Memory B cell (primary cell): ENCODE measurements around the gene PPP5C.

ENCODE experiments used
- ATAC-seq: fragments of 150-1000 bp; cut with Tn5 transposase; 2 replicates; pipeline ENCODE4 v1.10.0; 2021; ENCODE audit warnings: low read depth, mild to moderate bottlenecking, moderate library complexity
- DNase-seq, 2 donors: peaks; one replicate each; pipeline ENCODE4 v3.0.0; 2022; ENCODE audit warnings: low spot score in 2 of 2
- H3K27ac Mint-ChIP-seq: one replicate; pipeline ENCODE4 v1.8.0; 2022; ENCODE audit warnings: mild to moderate bottlenecking, moderate library complexity, mixed read lengths
- H3K27me3 Mint-ChIP-seq: one replicate; pipeline ENCODE4 v1.8.0; 2022; ENCODE audit warnings: mixed read lengths
- H3K36me3 Mint-ChIP-seq: one replicate; pipeline ENCODE4 v1.8.0; 2022; ENCODE audit warnings: mild to moderate bottlenecking, mixed read lengths
- H3K4me1 Mint-ChIP-seq: one replicate; pipeline ENCODE4 v1.8.0; 2022; ENCODE audit warnings: mixed read lengths
- H3K4me3 Mint-ChIP-seq: one replicate; pipeline ENCODE4 v1.8.0; 2022; ENCODE audit warnings: mild to moderate bottlenecking, moderate library complexity, mixed read lengths
- H3K9me3 Mint-ChIP-seq: one replicate; pipeline ENCODE4 v1.8.0; 2022; ENCODE audit warnings: mixed read lengths

Gene PPP5C

GRCh38 chr19:46378268-46378667 is 31.4 kb downstream of the PPP5C start:
- no peak overlapping the region for H3K27ac Mint-ChIP-seq
- ATAC-seq (no peak), DNase-seq (no peak)
- H3K36me3 Mint-ChIP-seq: peaks cover 46% of the 10 kb centered on the region
- H3K9me3 Mint-ChIP-seq: no peaks in the 10 kb centered on the region
- no peaks in the 10 kb centered on the region for H3K27me3 Mint-ChIP-seq
- H3K4me1 Mint-ChIP-seq: no peaks in the 10 kb centered on the region
- no peak overlapping the region for H3K4me3 Mint-ChIP-seq

GRCh38 chr19:46380690-46381089 is 33.8 kb downstream of the PPP5C start:
- DNase-seq (no peak), ATAC-seq (no peak)
- Mint-ChIP-seq H3K4me3 (no peak overlapping the region), H3K27ac (no peak overlapping the region), H3K36me3 (peaks cover 56% of the 10 kb centered on the region), H3K27me3 (no peaks in the 10 kb centered on the region), H3K9me3 (no peaks in the 10 kb centered on the region), H3K4me1 (no peaks in the 10 kb centered on the region)

- no peak overlapping the region for H3K4me3 Mint-ChIP-seq
- ATAC-seq (no peak), DNase-seq (no peak)
- H3K36me3 Mint-ChIP-seq: peaks cover 54% of the 10 kb centered on the region
- H3K27ac Mint-ChIP-seq: no peak overlapping the region
- no peaks in the 10 kb centered on the region for H3K27me3 Mint-ChIP-seq
- no peaks in the 10 kb centered on the region for H3K4me1 Mint-ChIP-seq
- H3K9me3 Mint-ChIP-seq: no peaks in the 10 kb centered on the region
These were observed 34.5 kb downstream of the PPP5C start for GRCh38 chr19:46381346-46381745.

GRCh38 chr19:46381756-46382345 is 35.0 kb downstream of the PPP5C start:
- no peaks in the 10 kb centered on the region for H3K27me3 Mint-ChIP-seq
- H3K27ac Mint-ChIP-seq: peak overlapping the region; percentile 60
- H3K36me3 Mint-ChIP-seq: peaks cover 51% of the 10 kb centered on the region
- ATAC-seq: no peak
- no peaks in the 10 kb centered on the region for H3K4me1 Mint-ChIP-seq
- no peak for DNase-seq
- no peak overlapping the region for H3K4me3 Mint-ChIP-seq
- no peaks in the 10 kb centered on the region for H3K9me3 Mint-ChIP-seq

GRCh38 chr19:46383171-46383815 is 36.4 kb downstream of the PPP5C start:
- DNase-seq (no peak), ATAC-seq (no peak)
- H3K36me3 Mint-ChIP-seq: peaks cover 50% of the 10 kb centered on the region
- H3K9me3 Mint-ChIP-seq: no peaks in the 10 kb centered on the region
- H3K4me3 Mint-ChIP-seq: no peak overlapping the region
- no peaks in the 10 kb centered on the region for H3K4me1 Mint-ChIP-seq
- H3K27me3 Mint-ChIP-seq: no peaks in the 10 kb centered on the region
- no peak overlapping the region for H3K27ac Mint-ChIP-seq

- no peaks in the 10 kb centered on the region for H3K9me3 Mint-ChIP-seq
- no peaks in the 10 kb centered on the region for H3K4me1 Mint-ChIP-seq
- H3K4me3 Mint-ChIP-seq: no peak overlapping the region
- H3K36me3 Mint-ChIP-seq: peaks cover 52% of the 10 kb centered on the region
- no peaks in the 10 kb centered on the region for H3K27me3 Mint-ChIP-seq
- DNase-seq (no peak), ATAC-seq (no peak)
- H3K27ac Mint-ChIP-seq: no peak overlapping the region
These were observed 37.0 kb downstream of the PPP5C start for GRCh38 chr19:46383846-46384245.

GRCh38 chr19:46384396-46384795 is 37.5 kb downstream of the PPP5C start:
- Mint-ChIP-seq H3K4me3 (no peak overlapping the region), H3K36me3 (peaks cover 53% of the 10 kb centered on the region), H3K4me1 (no peaks in the 10 kb centered on the region), H3K27me3 (no peaks in the 10 kb centered on the region), H3K9me3 (no peaks in the 10 kb centered on the region), H3K27ac (no peak overlapping the region)
- DNase-seq: no peak
- ATAC-seq: no peak

- H3K4me3 Mint-ChIP-seq: no peak overlapping the region
- DNase-seq: no peak
- peaks cover 53% of the 10 kb centered on the region for H3K36me3 Mint-ChIP-seq
- H3K4me1 Mint-ChIP-seq: no peaks in the 10 kb centered on the region
- no peak for ATAC-seq
- no peaks in the 10 kb centered on the region for H3K9me3 Mint-ChIP-seq
- H3K27me3 Mint-ChIP-seq: no peaks in the 10 kb centered on the region
- H3K27ac Mint-ChIP-seq: no peak overlapping the region
These were observed 38.7 kb downstream of the PPP5C start for GRCh38 chr19:46385636-46386035.

- Mint-ChIP-seq H3K4me1 (no peaks in the 10 kb centered on the region), H3K4me3 (no peak overlapping the region), H3K27me3 (no peaks in the 10 kb centered on the region), H3K9me3 (no peaks in the 10 kb centered on the region), H3K27ac (no peak overlapping the region), H3K36me3 (peaks cover 50% of the 10 kb centered on the region)
- ATAC-seq (no peak), DNase-seq (no peak)
These were observed 39.3 kb downstream of the PPP5C start for GRCh38 chr19:46386151-46386550.

GRCh38 chr19:46386996-46387712 is 40.3 kb downstream of the PPP5C start:
- Mint-ChIP-seq H3K9me3 (no peaks in the 10 kb centered on the region), H3K4me3 (no peak overlapping the region), H3K4me1 (no peaks in the 10 kb centered on the region), H3K27ac (no peak overlapping the region), H3K27me3 (no peaks in the 10 kb centered on the region), H3K36me3 (peaks cover 49% of the 10 kb centered on the region)
- no peak for ATAC-seq
- DNase-seq: no peak

GRCh38 chr19:46387713-46388130 is 40.8 kb downstream of the PPP5C start:
- no peak for DNase-seq
- Mint-ChIP-seq H3K4me1 (no peaks in the 10 kb centered on the region), H3K27ac (no peak overlapping the region), H3K36me3 (peaks cover 46% of the 10 kb centered on the region), H3K9me3 (no peaks in the 10 kb centered on the region), H3K27me3 (no peaks in the 10 kb centered on the region), H3K4me3 (no peak overlapping the region)
- ATAC-seq: no peak

- H3K36me3 Mint-ChIP-seq: peaks cover 41% of the 10 kb centered on the region
- no peaks in the 10 kb centered on the region for H3K4me1 Mint-ChIP-seq
- H3K27ac Mint-ChIP-seq: no peak overlapping the region
- ATAC-seq (no peak), DNase-seq (no peak)
- H3K4me3 Mint-ChIP-seq: no peak overlapping the region
- no peaks in the 10 kb centered on the region for H3K27me3 Mint-ChIP-seq
- no peaks in the 10 kb centered on the region for H3K9me3 Mint-ChIP-seq
These were observed 41.6 kb downstream of the PPP5C start for GRCh38 chr19:46388311-46389095.

GRCh38 chr19:46390121-46390858 is 43.4 kb downstream of the PPP5C start:
- Mint-ChIP-seq H3K27ac (no peak overlapping the region), H3K4me3 (no peak overlapping the region), H3K27me3 (no peaks in the 10 kb centered on the region), H3K36me3 (peaks cover 32% of the 10 kb centered on the region), H3K9me3 (no peaks in the 10 kb centered on the region), H3K4me1 (no peaks in the 10 kb centered on the region)
- no peak for ATAC-seq
- no peak for DNase-seq
